ENCODE data around the gene ZNF687. TPM values are rescaled to one million over a fixed set of nuclear protein-coding genes. Genes with fewer than 3 reads are reported as not detected.

The ZNF687 gene
- total RNA-seq, 1 donor from 2014 or later: 10.8 TPM

- no peak for DNase-seq (ENCODE audit: missing footprints)
- intact Hi-C loops (cut with DNase I): no loop called here
- ATAC-seq: no peak
These were observed 11.0 kb downstream of the ZNF687 start for GRCh38 chr1:151293093-151293492.

GRCh38 chr1:151294742-151295462 is 12.8 kb downstream of the ZNF687 start:
- intact Hi-C loops (cut with DNase I): no loop called here
- no peak for ATAC-seq
- no peak for DNase-seq (ENCODE audit: missing footprints)

- intact Hi-C loops (cut with DNase I): loop anchor here (2.0 kb wide), 1 partner anchor 27 kb away; the partner anchor contains the start of gene ZNF687
- peak; percentile 33 for ATAC-seq
- DNase-seq (ENCODE audit: missing footprints): no peak
These were observed 27.8 kb downstream of the ZNF687 start for GRCh38 chr1:151309811-151310323.

- intact Hi-C loops (cut with DNase I): loop anchor here (2.0 kb wide), 1 partner anchor 28 kb away; the partner anchor contains the start of gene ZNF687
These were observed 28.9 kb downstream of the ZNF687 start for GRCh38 chr1:151311011-151311410.

GRCh38 chr1:151311589-151312331 is 29.7 kb downstream of the ZNF687 start:
- intact Hi-C loops (cut with DNase I): loop anchor here (2.0 kb wide), 1 partner anchor 29 kb away; the partner anchor contains the start of gene ZNF687
- DNase-seq (ENCODE audit: missing footprints): no peak
- ATAC-seq: peak; percentile 87

More at GRCh38 chr1:151311011-151311410, 28.9 kb downstream of the ZNF687 start:
- DNase-seq (ENCODE audit: missing footprints): no peak
- no peak for ATAC-seq

- ATAC-seq (no peak), DNase-seq (ENCODE audit: missing footprints) (no peak)
- intact Hi-C loops (cut with DNase I): no loop called here
These were observed 30.3 kb downstream of the ZNF687 start for GRCh38 chr1:151312411-151312810.

GRCh38 chr1:151312826-151313225 is 30.7 kb downstream of the ZNF687 start:
- DNase-seq (ENCODE audit: missing footprints) (no peak), ATAC-seq (no peak)
- intact Hi-C loops (cut with DNase I): no loop called here

GRCh38 chr1:151313501-151313900 is 31.4 kb downstream of the ZNF687 start:
- intact Hi-C loops (cut with DNase I): no loop called here
- DNase-seq (ENCODE audit: missing footprints): no peak

GRCh38 chr1:151314137-151314875 is 32.2 kb downstream of the ZNF687 start:
- intact Hi-C loops (cut with DNase I): no loop called here
- ATAC-seq (peak; percentile 80), DNase-seq (ENCODE audit: missing footprints) (peak; percentile 85)

More at GRCh38 chr1:151313501-151313900, 31.4 kb downstream of the ZNF687 start:
- peak; percentile 72 for ATAC-seq

GRCh38 chr1:151315565-151316235 is 33.6 kb downstream of the ZNF687 start:
- intact Hi-C loops (cut with DNase I): no loop called here
- DNase-seq (ENCODE audit: missing footprints) (no peak), ATAC-seq (no peak)

- no peak for ATAC-seq
- intact Hi-C loops (cut with DNase I): no loop called here
- no peak for DNase-seq (ENCODE audit: missing footprints)
These were observed 36.9 kb downstream of the ZNF687 start for GRCh38 chr1:151318975-151319374.

- no peak for ATAC-seq
- intact Hi-C loops (cut with DNase I): no loop called here
These were observed 42.4 kb downstream of the ZNF687 start for GRCh38 chr1:151324390-151324930.

GRCh38 chr1:151325231-151325630 is 43.1 kb downstream of the ZNF687 start:
- ATAC-seq (no peak), DNase-seq (ENCODE audit: missing footprints) (no peak)
- intact Hi-C loops (cut with DNase I): loop anchor here (5.0 kb wide), 1 partner anchor 128 kb away; the partner anchor contains the start of gene PIP5K1A

More at GRCh38 chr1:151324390-151324930, 42.4 kb downstream of the ZNF687 start:
- DNase-seq (ENCODE audit: missing footprints): no peak

- DNase-seq (ENCODE audit: missing footprints) (no peak), ATAC-seq (no peak)
- intact Hi-C loops (cut with DNase I): loop anchor here (2.0 to 5.0 kb wide), 2 partner anchors 43 to 129 kb away; partner anchors contain the start of genes PIP5K1A and ZNF687
These were observed 43.7 kb downstream of the ZNF687 start for GRCh38 chr1:151325646-151326429.

GRCh38 chr1:151326619-151327222 is 44.6 kb downstream of the ZNF687 start:
- DNase-seq (ENCODE audit: missing footprints) (peak; percentile 75), ATAC-seq (peak; percentile 69)
- intact Hi-C loops (cut with DNase I): loop anchor here (2.0 to 5.0 kb wide), 2 partner anchors 44 to 129 kb away; partner anchors contain the start of genes PIP5K1A and ZNF687

- ATAC-seq (peak; percentile 98), DNase-seq (ENCODE audit: missing footprints) (peak; percentile 88)
- intact Hi-C loops (cut with DNase I): loop anchor here (2.0 to 5.0 kb wide), 2 partner anchors 45 to 130 kb away; partner anchors contain the start of genes PIP5K1A and ZNF687
These were observed 45.3 kb downstream of the ZNF687 start, which contains the start of gene PI4KB for GRCh38 chr1:151327223-151327902. PI4KB (minus strand) TSS chr1:151327416; CDS start chr1:151316481, 10,935 bp downstream.
